H1 (cell line): Measurements from ENCODE around the gene NHEJ1. TPM values are rescaled to one million over a fixed set of nuclear protein-coding genes. Genes with fewer than 3 reads are reported as not detected.

ENCODE experiments used
- CTCF ChIA-PET: fragments of 300-600 bp; sonication (Branson Sonifier 250); formaldehyde crosslinking; loops from one replicate; lab custom pipeline; 2021; ENCODE audit not compliant: partially characterized antibody; lab: Charles Lee
- POLR2A ChIA-PET: fragments of 300-600 bp; sonication (Branson Sonifier 250); formaldehyde crosslinking; loops from one replicate; lab custom pipeline; 2021; ENCODE audit warnings: inconsistent platforms; ENCODE audit not compliant: partially characterized antibody; lab: Charles Lee
- DNase-seq, 2 experiments: peaks; one replicate each; pipeline versions ENCODE4 v3.0.0 to v3.0.0-alpha.2; 2010 to 2022; ENCODE audit warnings: low spot score in 2 of 2, low read depth in 1 of 2, mixed read lengths in 1 of 2
- FAIRE-seq: peaks from 2 replicates; lab custom pipeline; 2011; peaks lifted over from hg19 to GRCh38; lab: Jason Lieb, UNC
- H2AFZ ChIP-seq: 2 replicates; pipeline ENCODE4 v1.8.1; 2012; ENCODE audit warnings: low read length, inconsistent platforms
- H2AK5ac ChIP-seq: 2 replicates; pipeline ENCODE4 v1.6.1; 2013; ENCODE audit warnings: low read depth, low read length
- H2BK120ac ChIP-seq: replicated peaks from 2 replicates; pipeline ENCODE3; 2013; ENCODE audit warnings: low read depth, low read length, inconsistent platforms
- H2BK12ac ChIP-seq: 2 replicates; pipeline ENCODE4 v1.6.1; 2013; ENCODE audit warnings: low read depth, low read length
- H2BK15ac ChIP-seq: 2 replicates; pipeline ENCODE4 v1.6.1; 2013; ENCODE audit warnings: low read length
- H2BK20ac ChIP-seq: 2 replicates; pipeline ENCODE4 v1.6.1; 2013; ENCODE audit warnings: low read length
- H2BK5ac ChIP-seq: 2 replicates; pipeline ENCODE4 v1.6.1; 2013; ENCODE audit warnings: low read depth, low read length
- H3K14ac ChIP-seq: 2 replicates; pipeline ENCODE4 v1.6.1; 2013; ENCODE audit warnings: inconsistent platforms; ENCODE audit not compliant: insufficient read length
- H3K18ac ChIP-seq: 2 replicates; pipeline ENCODE4 v1.6.1; 2013; ENCODE audit warnings: low read length; ENCODE audit errors: extremely low read depth
- H3K23ac ChIP-seq: 2 replicates; pipeline ENCODE4 v1.6.1; 2013; ENCODE audit warnings: inconsistent platforms; ENCODE audit not compliant: insufficient read length
- H3K23me2 ChIP-seq: 2 replicates; pipeline ENCODE4 v1.6.1; 2013; ENCODE audit warnings: low read depth, low read length
- H3K27ac ChIP-seq: 2 replicates; pipeline ENCODE4 v1.6.1; 2011; ENCODE audit warnings: low read depth, low read length, inconsistent platforms
- H3K27me3 ChIP-seq, 4 experiments: replicated peaks in 1 of 4; 1 replicate in 1 of 4; 2 replicates in 3 of 4; pipeline versions ENCODE4 v1.6.1 to v1.8.1; 2011 to 2013; ENCODE audit warnings: low read length in 3 of 4, mild to moderate bottlenecking in 3 of 4, inconsistent platforms in 2 of 4, mixed read lengths in 2 of 4, moderate library complexity in 1 of 4; ENCODE audit not compliant: control insufficient read depth in 3 of 4, insufficient read depth in 3 of 4; ENCODE audit errors: extremely low read depth in 1 of 4
- H3K36me3 ChIP-seq, 4 experiments: 2 replicates each; pipeline versions ENCODE4 v1.6.1 to v1.8.1; 2011 to 2013; ENCODE audit warnings: mild to moderate bottlenecking in 4 of 4, low read length in 3 of 4, moderate library complexity in 2 of 4, control low read depth in 1 of 4, inconsistent platforms in 1 of 4; ENCODE audit not compliant: insufficient read depth in 4 of 4, control insufficient read depth in 2 of 4
- H3K4ac ChIP-seq: replicated peaks from 2 replicates; pipeline ENCODE3; 2013; ENCODE audit warnings: low read length, low read depth, mixed read lengths, inconsistent platforms; ENCODE audit not compliant: insufficient read length
- H3K4me1 ChIP-seq, 4 experiments: replicated peaks in 1 of 4; 1 replicate in 1 of 4; 2 replicates in 3 of 4; pipeline versions ENCODE4 v1.6.1 to v1.8.1; 2011 to 2013; ENCODE audit warnings: low read length in 3 of 4, inconsistent platforms in 2 of 4, mixed read lengths in 1 of 4; ENCODE audit not compliant: insufficient read depth in 4 of 4, control insufficient read depth in 3 of 4
- H3K4me2 ChIP-seq, 2 experiments: 2 replicates each; pipeline versions ENCODE4 v1.6.1 to v1.8.1; 2011 to 2013; ENCODE audit warnings: low read depth in 2 of 2, low read length in 2 of 2, control low read depth in 1 of 2, inconsistent platforms in 1 of 2, mild to moderate bottlenecking in 1 of 2; ENCODE audit not compliant: insufficient read depth in 1 of 2
- H3K4me3 ChIP-seq, 4 experiments: fragments of 200-600, 300-600 bp in 1 of 4; sonication (generic), shearing (Covaris generic), sonication (Bioruptor Twin) in 1 of 4; 2 replicates each; pipeline versions ENCODE4 v1.5.1 to v1.8.1; 2011 to 2016; ENCODE audit warnings: low read length in 4 of 4, low read depth in 3 of 4, control low read depth in 2 of 4, inconsistent platforms in 2 of 4, mild to moderate bottlenecking in 2 of 4, mixed read lengths in 1 of 4, moderate library complexity in 1 of 4; ENCODE audit not compliant: insufficient read depth in 2 of 4; ENCODE audit errors: extremely low read depth in 1 of 4
- H3K56ac ChIP-seq: replicated peaks from 2 replicates; pipeline ENCODE3; 2013; ENCODE audit warnings: low read depth, mild to moderate bottlenecking, mixed read lengths, low read length, inconsistent platforms; ENCODE audit not compliant: insufficient read length
- H3K79me1 ChIP-seq: 2 replicates; pipeline ENCODE4 v1.6.1; 2013; ENCODE audit warnings: low read depth, low read length, control low read depth
- H3K79me2 ChIP-seq, 2 experiments: 2 replicates each; pipeline versions ENCODE4 v1.6.1 to v1.8.1; 2012 to 2013; ENCODE audit warnings: low read length in 2 of 2, mild to moderate bottlenecking in 2 of 2, inconsistent platforms in 1 of 2; ENCODE audit not compliant: insufficient read depth in 2 of 2, control insufficient read depth in 1 of 2
- H3K9ac ChIP-seq, 4 experiments: replicated peaks in 1 of 4; 1 replicate in 1 of 4; 2 replicates in 3 of 4; pipeline versions ENCODE4 v1.6.1 to v1.8.1; 2011 to 2013; ENCODE audit warnings: low read depth in 3 of 4, low read length in 3 of 4, control low read depth in 2 of 4, mild to moderate bottlenecking in 2 of 4, moderate library complexity in 2 of 4, inconsistent platforms in 1 of 4; ENCODE audit errors: extremely low read depth in 1 of 4
- H3K9me3 ChIP-seq, 2 experiments: 2 replicates each; pipeline versions ENCODE4 v1.6.1 to v1.8.1; 2012 to 2013; ENCODE audit warnings: mild to moderate bottlenecking in 2 of 2, moderate library complexity in 2 of 2, control low read depth in 1 of 2, inconsistent platforms in 1 of 2, low read depth in 1 of 2, low read length in 1 of 2, mixed read lengths in 1 of 2; ENCODE audit not compliant: insufficient read depth in 2 of 2
- H4K20me1 ChIP-seq, 2 experiments: replicated peaks in 1 of 2; 2 replicates each; pipeline versions ENCODE3 to v1.8.1; 2011 to 2013; ENCODE audit warnings: inconsistent platforms in 2 of 2, low read length in 2 of 2, mild to moderate bottlenecking in 1 of 2; ENCODE audit not compliant: insufficient read depth in 2 of 2, control insufficient read depth in 1 of 2
- H4K5ac ChIP-seq: 2 replicates; pipeline ENCODE4 v1.6.1; 2013; ENCODE audit warnings: low read length, low read depth, mixed read lengths, inconsistent platforms; ENCODE audit not compliant: insufficient read length
- H4K8ac ChIP-seq: 2 replicates; pipeline ENCODE4 v1.8.0; 2013; ENCODE audit warnings: mild to moderate bottlenecking, moderate library complexity, low read length, inconsistent platforms; ENCODE audit not compliant: insufficient read depth; ENCODE audit errors: extremely low read depth
- H4K91ac ChIP-seq: replicated peaks from 2 replicates; pipeline ENCODE3; 2013; ENCODE audit warnings: low read length, mixed read lengths, inconsistent platforms; ENCODE audit not compliant: insufficient read length
- HDAC6 ChIP-seq: IDR thresholded peaks from one replicate; pipeline ENCODE4 v1.7.1; 2012; ENCODE audit warnings: low read depth, mild to moderate bottlenecking, inconsistent platforms, low read length, moderate library complexity
- MAFK ChIP-seq: IDR thresholded peaks from 2 replicates; pipeline ENCODE4 v1.6.1; 2012; ENCODE audit warnings: low read depth, mild to moderate bottlenecking, improper control_type of control experiment, low read length
- SP4 ChIP-seq: IDR thresholded peaks from 2 replicates; pipeline ENCODE4 v1.6.1; 2012; ENCODE audit warnings: low read length, inconsistent platforms
- TBP ChIP-seq: IDR thresholded peaks from 2 replicates; pipeline ENCODE4 v1.6.1; 2011; ENCODE audit warnings: low read depth, low read length, improper control_type of control experiment
- YY1 ChIP-seq: IDR thresholded peaks from 2 replicates; pipeline ENCODE4 v1.6.1; 2011; ENCODE audit warnings: low read depth, mild to moderate bottlenecking, low read length
- whole genome bisulfite sequencing, 2 experiments: shearing (Covaris generic) in 1 of 2; methylation state at CpG; one replicate each; pipeline versions ENCODE4 v1.1.6 to v1.1.7; 2013 to 2015; ENCODE audit warnings: low lambda C conversion rate in 2 of 2, mixed read lengths in 2 of 2, inconsistent platforms in 1 of 2, low coverage in 1 of 2, missing lambda C conversion rate in 1 of 2; ENCODE audit not compliant: insufficient replicate concordance in 2 of 2, insufficient coverage in 1 of 2, insufficient read length in 1 of 2; ENCODE audit errors: extremely low coverage in 1 of 2, missing lambda C conversion rate in 1 of 2; 5-methylcytosine and 5-hydroxymethylcytosine counted together
- polyA plus RNA-seq, 7 experiments: library from polyadenylated mRNA; depleted of rRNA in 3 of 7; stranded (reverse) in 5 of 7; unstranded in 2 of 7; fragments of >200 nt in 5 of 7; fragments of 200-250 nt in 2 of 7; gene quantifications; 1 replicate in 5 of 7; 2 replicates in 1 of 7; 4 replicates in 1 of 7; pipeline versions ENCODE4 v1.2.1 to v1.2.3, GENCODE V29; 2011 to 2013; ENCODE audit warnings: missing spikeins in 2 of 7, mixed read lengths in 2 of 7
- total RNA-seq: library from RNA; stranded (reverse); fragmentation: NEBNext Ultra II Directional; extraction: Animal tissue kit (Norgen Biotek cat#: 25700); gene quantifications from 2 replicates; pipeline ENCODE4 v1.2.1, GENCODE V29; 2021
- TF ChIP-seq, protein P1 (sequence below): IDR thresholded peaks from 2 replicates; pipeline ENCODE4 v1.6.1; 2011; ENCODE audit warnings: low read depth, mild to moderate bottlenecking, low read length; ENCODE audit not compliant: insufficient read depth
- TF ChIP-seq, protein P2 (sequence below), 3 experiments: IDR thresholded peaks; 1 replicate in 2 of 3; 2 replicates in 1 of 3; pipeline versions ENCODE4 v1.5.1 to v1.6.1; 2011; ENCODE audit warnings: low read length in 3 of 3, mild to moderate bottlenecking in 3 of 3, inconsistent platforms in 2 of 3, low read depth in 1 of 3, moderate library complexity in 1 of 3; ENCODE audit not compliant: insufficient read depth in 1 of 3; ENCODE audit errors: control extremely low read depth in 1 of 3

Gene NHEJ1
- total and polyA plus RNA-seq, 2 of the 8 experiments (the other 6 are each of a cell fraction or from before 2014, with no cell fraction given): 22.7 to 24.1 TPM

DNA sequence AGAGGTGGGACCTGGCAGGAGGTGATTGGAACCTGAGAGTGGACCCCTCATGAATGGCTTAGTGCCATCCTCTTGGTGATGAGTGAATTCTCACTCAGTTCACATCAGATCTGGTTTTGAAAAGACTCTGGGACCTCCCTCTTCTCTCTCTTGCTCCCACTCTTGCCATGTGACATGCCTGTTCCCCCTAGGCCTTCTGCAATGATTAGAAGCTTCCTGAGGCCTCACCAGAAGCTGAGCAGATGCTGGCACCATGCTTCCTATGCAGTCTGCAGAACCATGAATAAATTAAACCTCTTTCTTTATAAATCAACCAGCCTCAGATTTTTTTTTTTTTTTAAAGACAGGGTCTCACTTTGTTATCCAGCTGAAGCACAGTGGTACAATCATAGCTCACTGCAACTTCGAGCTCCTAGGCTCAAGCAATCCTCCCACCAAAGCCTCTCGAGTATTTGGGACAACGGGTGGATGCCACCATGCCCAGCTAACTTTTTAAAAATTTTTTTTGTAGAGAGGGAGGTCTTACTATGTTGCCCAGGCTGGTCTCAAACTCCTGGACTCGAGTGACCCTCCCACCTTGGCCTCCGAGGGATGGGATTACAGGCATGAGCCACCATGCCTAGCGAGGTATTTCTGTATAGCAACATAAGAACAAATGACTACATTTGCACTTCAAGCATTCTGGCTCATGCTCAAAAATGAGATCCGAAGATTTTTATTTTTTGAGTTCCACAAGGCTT, 44.0 kb upstream of the NHEJ1 start:
- Histone ChIP-seq H3K4ac (no peak overlapping the region), H3K4me2 (no peak overlapping the region), H3K4me3 (no peak overlapping the region), H3K14ac (no peak overlapping the region), H4K20me1 (peaks cover 0 to 2% of the 10 kb centered on the region in 2 experiments), H3K27ac (no peak overlapping the region), H3K79me1 (no peaks in the 10 kb centered on the region), H2BK15ac (no peak overlapping the region), H2BK20ac (no peak overlapping the region), H3K23ac (no peak overlapping the region), H3K9me3 (no peaks in the 10 kb centered on the region; a peak in 1 of 4 replicates), H4K5ac (no peak overlapping the region), H2BK12ac (no peak overlapping the region), H3K27me3 (no peaks in the 10 kb centered on the region), H3K23me2 (peaks cover 10% of the 10 kb centered on the region), H2AFZ (no peak overlapping the region), H2BK120ac (no peak overlapping the region), H3K56ac (no peak overlapping the region), H3K4me1 (peaks cover 0 to 6% (median 3%) of the 10 kb centered on the region in 4 experiments; a peak in 5 of 7 replicates), H4K91ac (no peak overlapping the region), H2BK5ac (no peak overlapping the region), H3K9ac (no peak overlapping the region), H3K79me2 (no peaks in the 10 kb centered on the region), H4K8ac (no peak overlapping the region), H3K36me3 (peaks cover 0 to 4% (median 0%) of the 10 kb centered on the region in 4 experiments; a peak in 1 of 8 replicates), H2AK5ac (no peak overlapping the region), H3K18ac (no peak overlapping the region)
- CTCF ChIA-PET: interaction anchor here (0.6 to 2.0 kb wide), 4 partner anchors 13 to 128 kb away, joined by 4 to 6 read pairs (median 4); no protein-coding TSS in a partner anchor
- no peak for FAIRE-seq
- no peak for DNase-seq
- 87% methylated on average over 7 of the region's 7 CpGs; no CpG with 5 or more reads in 1 of the 2 experiments for WGBS, 2 experiments
- no peak for TF ChIP-seq YY1
- TF ChIP-seq, protein P1, sequence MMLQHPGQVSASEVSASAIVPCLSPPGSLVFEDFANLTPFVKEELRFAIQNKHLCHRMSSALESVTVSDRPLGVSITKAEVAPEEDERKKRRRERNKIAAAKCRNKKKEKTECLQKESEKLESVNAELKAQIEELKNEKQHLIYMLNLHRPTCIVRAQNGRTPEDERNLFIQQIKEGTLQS: no peak
- no peak for TF ChIP-seq HDAC6
- TF ChIP-seq TBP: no peak
- no peak for TF ChIP-seq MAFK
- TF ChIP-seq SP4: no peak
- TF ChIP-seq, protein P2, sequence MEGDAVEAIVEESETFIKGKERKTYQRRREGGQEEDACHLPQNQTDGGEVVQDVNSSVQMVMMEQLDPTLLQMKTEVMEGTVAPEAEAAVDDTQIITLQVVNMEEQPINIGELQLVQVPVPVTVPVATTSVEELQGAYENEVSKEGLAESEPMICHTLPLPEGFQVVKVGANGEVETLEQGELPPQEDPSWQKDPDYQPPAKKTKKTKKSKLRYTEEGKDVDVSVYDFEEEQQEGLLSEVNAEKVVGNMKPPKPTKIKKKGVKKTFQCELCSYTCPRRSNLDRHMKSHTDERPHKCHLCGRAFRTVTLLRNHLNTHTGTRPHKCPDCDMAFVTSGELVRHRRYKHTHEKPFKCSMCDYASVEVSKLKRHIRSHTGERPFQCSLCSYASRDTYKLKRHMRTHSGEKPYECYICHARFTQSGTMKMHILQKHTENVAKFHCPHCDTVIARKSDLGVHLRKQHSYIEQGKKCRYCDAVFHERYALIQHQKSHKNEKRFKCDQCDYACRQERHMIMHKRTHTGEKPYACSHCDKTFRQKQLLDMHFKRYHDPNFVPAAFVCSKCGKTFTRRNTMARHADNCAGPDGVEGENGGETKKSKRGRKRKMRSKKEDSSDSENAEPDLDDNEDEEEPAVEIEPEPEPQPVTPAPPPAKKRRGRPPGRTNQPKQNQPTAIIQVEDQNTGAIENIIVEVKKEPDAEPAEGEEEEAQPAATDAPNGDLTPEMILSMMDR (IDR thresholded peaks at IDR 0.05; ENCODE audit: control extremely low read depth in 1 of 3, insufficient read depth in 1 of 3, low read depth in 1 of 3, low read length in 3 of 3): no peak
- POLR2A ChIA-PET: interaction anchor here (1.2 to 6.1 kb wide), 2 partner anchors 9 to 14 kb away, joined by 3 to 101 read pairs; partner anchors contain the start of gene ABCB6
